Measurements from ENCODE around the gene MAFF.
"Not testable (repeated sequence)": the region's sequence is repeated elsewhere in the genome, so short reads cannot be mapped to it uniquely, and the experiment has no call there.

MAFF gene

DNA sequence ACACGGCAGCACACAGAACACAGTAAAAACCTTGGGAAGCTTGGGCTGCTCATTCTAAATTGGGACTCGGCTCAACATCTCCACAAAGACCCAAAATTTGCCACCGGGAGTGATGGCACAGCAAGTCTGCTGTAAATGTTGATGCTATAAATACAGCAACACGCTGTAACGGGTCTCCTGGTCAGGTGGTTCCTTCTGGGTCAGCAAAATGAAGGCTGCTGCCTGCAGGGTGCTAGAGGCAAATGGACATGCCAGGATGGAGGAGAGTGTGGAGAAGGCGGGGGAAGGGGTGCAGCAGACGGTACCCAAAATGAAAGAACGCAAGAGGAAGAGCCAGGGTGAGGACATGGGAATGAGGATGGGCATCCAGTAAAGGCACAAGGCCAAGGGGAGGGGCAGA, 30.4 kb downstream of the MAFF start:
- Histone ChIP-seq H3K4me1 (no peaks in the 10 kb centered on the region), H3K36me3 (replicated peaks) (peaks cover 11% of the 10 kb centered on the region), H3K4me3 (no peak overlapping the region), H3K9me3 (no peaks in the 10 kb centered on the region), H3K27me3 (ENCODE audit: low read depth) (no peaks in the 10 kb centered on the region)
- DNase-seq (ENCODE audit: low spot score in 2 of 2) = no peak
- in situ Hi-C loops (cut with MboI; ENCODE audit: low sequenced_read_pairs) = no loop called here

GRCh38 chr22:38233427-38233826, 31.6 kb downstream of the MAFF start:
- DNase-seq (ENCODE audit: low spot score in 2 of 2) = no peak
- H3K36me3 ChIP-seq (replicated peaks) = peaks cover 11% of the 10 kb centered on the region
- in situ Hi-C loops (cut with MboI; ENCODE audit: low sequenced_read_pairs) = no loop called here

GRCh38 chr22:38233856-38234255, 32.1 kb downstream of the MAFF start:
- peaks cover 11% of the 10 kb centered on the region for H3K36me3 ChIP-seq (replicated peaks)
- H3K4me3 ChIP-seq; H3K9me3 ChIP-seq; in situ Hi-C loops (cut with MboI; ENCODE audit: low sequenced_read_pairs); H3K4me1 ChIP-seq; DNase-seq (ENCODE audit: low spot score in 2 of 2); H3K27me3 ChIP-seq (ENCODE audit: low read depth): not testable (repeated sequence)

More at GRCh38 chr22:38233427-38233826, 31.6 kb downstream of the MAFF start:
- Histone ChIP-seq H3K4me1 (no peaks in the 10 kb centered on the region), H3K27me3 (ENCODE audit: low read depth) (no peaks in the 10 kb centered on the region), H3K4me3 (no peak overlapping the region), H3K9me3 (no peaks in the 10 kb centered on the region)

GRCh38 chr22:38235240-38235850, 33.6 kb downstream of the MAFF start:
- in situ Hi-C loops (cut with MboI; ENCODE audit: low sequenced_read_pairs) = no loop called here

DNA sequence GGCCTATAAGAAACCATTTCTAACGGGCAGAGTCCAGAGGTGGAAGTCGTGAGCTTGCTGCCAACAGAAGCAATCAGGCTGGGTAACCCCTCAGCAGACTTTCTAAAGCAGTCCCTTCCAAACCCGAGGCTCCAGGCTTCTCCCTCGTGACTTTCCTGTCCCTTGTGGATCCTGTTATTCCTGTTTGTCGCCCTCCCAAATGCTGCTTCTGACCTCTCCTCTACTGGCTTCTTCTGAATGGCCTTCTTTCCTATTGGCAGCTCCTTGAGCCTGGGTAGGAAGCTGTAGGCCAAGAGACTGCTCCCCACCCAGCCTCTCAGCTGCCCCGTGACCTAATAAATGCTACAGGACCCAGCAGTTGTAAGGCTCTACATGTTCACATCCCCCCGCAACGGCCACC, 35.0 kb downstream of the MAFF start:
- Histone ChIP-seq H3K27me3 (ENCODE audit: low read depth) (no peaks in the 10 kb centered on the region), H3K4me3 (no peak overlapping the region), H3K36me3 (replicated peaks) (no peaks in the 10 kb centered on the region), H3K4me1 (no peaks in the 10 kb centered on the region), H3K9me3 (no peaks in the 10 kb centered on the region)
- no peak for DNase-seq (ENCODE audit: low spot score in 2 of 2)
- in situ Hi-C loops (cut with MboI; ENCODE audit: low sequenced_read_pairs) = no loop called here

More at GRCh38 chr22:38235240-38235850, 33.6 kb downstream of the MAFF start:
- no peak overlapping the region for H3K4me3 ChIP-seq
- no peaks in the 10 kb centered on the region for H3K27me3 ChIP-seq (ENCODE audit: low read depth)
- no peaks in the 10 kb centered on the region for H3K4me1 ChIP-seq
- DNase-seq (ENCODE audit: low spot score in 2 of 2) = no peak
- H3K9me3 ChIP-seq = no peaks in the 10 kb centered on the region
- peaks cover 8% of the 10 kb centered on the region; the same call in 1 of the 2 replicates for H3K36me3 ChIP-seq (replicated peaks)

GRCh38 chr22:38238519-38239071, 36.8 kb downstream of the MAFF start:
- H3K4me3 ChIP-seq = no peak overlapping the region
- no peaks in the 10 kb centered on the region for H3K36me3 ChIP-seq (replicated peaks)
- no peaks in the 10 kb centered on the region for H3K9me3 ChIP-seq
- DNase-seq (ENCODE audit: low spot score in 2 of 2) = no peak
- in situ Hi-C loops (cut with MboI; ENCODE audit: low sequenced_read_pairs) = no loop called here
- H3K27me3 ChIP-seq (ENCODE audit: low read depth) = no peaks in the 10 kb centered on the region
- H3K4me1 ChIP-seq = no peaks in the 10 kb centered on the region

DNA sequence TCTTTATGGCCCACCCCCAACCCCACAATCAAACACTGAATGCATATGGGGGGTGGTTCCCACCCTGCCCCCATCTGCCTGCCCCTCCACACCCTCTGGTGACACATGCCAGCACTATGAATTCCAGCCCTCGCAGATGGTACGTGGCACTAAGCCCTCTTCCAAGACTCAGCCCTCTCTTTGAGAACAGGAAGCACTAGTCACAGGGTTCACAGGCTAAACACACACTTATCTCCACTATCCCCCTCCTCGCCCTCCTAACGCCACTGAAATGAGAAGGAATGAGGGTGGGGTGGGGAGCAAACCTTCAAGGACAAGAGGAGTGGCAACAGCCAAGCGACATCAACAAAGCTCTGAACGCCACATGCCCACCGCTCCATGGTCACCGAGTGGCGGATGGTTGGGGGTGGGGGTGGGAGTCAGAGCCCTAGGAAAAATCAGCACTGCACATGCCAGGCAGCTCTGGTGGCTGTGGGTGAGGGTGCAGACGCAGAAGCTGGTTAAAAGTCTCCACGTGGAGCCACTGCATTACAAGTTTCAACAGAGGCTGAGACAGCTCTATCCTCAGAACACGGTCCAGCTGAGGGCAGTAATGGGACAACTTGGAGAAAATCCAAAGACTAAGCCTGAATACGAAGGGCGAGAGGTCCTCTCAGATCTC, 37.4 kb downstream of the MAFF start:
- in situ Hi-C loops (cut with MboI; ENCODE audit: low sequenced_read_pairs) = no loop called here
- H3K36me3 ChIP-seq (replicated peaks) = no peaks in the 10 kb centered on the region
- no peaks in the 10 kb centered on the region for H3K9me3 ChIP-seq
- H3K4me3 ChIP-seq = no peak overlapping the region
- H3K27me3 ChIP-seq (ENCODE audit: low read depth) = no peaks in the 10 kb centered on the region
- H3K4me1 ChIP-seq = no peaks in the 10 kb centered on the region
- DNase-seq (ENCODE audit: low spot score in 2 of 2) = no peak

DNA sequence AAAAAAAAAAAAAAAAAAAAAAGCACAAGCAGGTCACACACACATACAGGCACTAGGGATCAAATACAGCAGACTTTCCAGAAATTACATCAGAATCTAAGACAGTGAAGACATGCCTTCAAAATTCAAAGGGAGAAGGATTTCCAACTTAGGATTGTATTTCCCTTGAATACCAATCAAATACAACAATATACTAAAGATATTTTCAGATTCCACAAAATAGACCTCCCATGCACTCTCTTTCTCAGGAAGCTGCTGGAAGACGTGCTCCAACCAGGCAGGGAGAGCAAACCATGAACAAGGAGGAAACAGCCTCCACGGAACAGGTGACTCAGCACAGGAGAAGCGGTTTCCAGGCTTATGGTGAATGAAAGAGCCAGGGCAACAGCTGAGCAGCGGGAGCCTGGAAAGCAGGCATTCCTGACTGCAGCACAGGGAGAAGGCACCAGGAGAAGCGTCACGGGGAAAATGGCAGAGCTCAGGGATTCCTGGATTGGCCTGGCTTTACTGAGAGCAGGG, 39.0 kb downstream of the MAFF start:
- no peak for DNase-seq (ENCODE audit: low spot score in 2 of 2)
- in situ Hi-C loops (cut with MboI; ENCODE audit: low sequenced_read_pairs) = no loop called here
- H3K36me3 ChIP-seq (replicated peaks) = 0 out of 2 replicates have a peak, but pooled peaks cover 4% of the 10 kb centered on the region
- no peak overlapping the region for H3K4me3 ChIP-seq
- H3K4me1 ChIP-seq = no peaks in the 10 kb centered on the region
- H3K9me3 ChIP-seq = no peaks in the 10 kb centered on the region
- no peaks in the 10 kb centered on the region for H3K27me3 ChIP-seq (ENCODE audit: low read depth)

DNA sequence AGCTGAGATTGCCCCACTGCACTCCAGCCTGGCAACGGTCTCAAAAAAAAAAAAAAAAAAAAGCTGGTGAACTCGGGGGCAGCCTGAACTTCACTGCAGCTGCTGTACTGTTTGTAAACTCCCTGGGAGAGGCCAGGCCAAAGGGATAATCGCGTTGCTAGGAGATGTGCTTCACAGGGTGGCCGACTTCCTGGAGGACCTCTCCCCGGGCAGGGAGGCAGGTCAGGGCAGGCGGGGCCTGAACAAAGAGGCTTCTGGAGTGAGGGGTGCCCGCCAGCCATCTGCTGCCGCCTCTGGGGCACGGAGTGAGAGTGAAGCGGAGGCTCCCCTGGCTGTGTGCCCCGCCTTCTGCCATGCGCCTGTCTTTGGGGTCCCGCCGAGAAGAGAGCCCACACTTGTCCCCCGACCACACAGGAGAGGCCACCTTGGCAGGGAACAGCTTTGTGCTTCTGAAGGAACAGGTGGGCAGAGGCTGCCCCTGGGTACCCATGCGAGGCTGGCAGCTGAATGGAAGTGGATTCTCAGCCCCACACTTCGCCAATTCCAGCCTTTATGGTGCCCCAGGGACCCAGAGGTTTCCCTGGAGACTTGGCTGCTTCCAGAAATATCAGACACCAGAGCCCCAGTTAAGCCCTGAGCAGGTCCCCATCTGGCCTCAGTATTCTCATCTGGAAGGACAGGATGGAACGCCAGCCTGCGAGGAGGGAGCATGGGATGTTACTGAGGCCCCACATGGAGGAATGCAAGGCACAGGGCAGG, 41.4 kb downstream of the MAFF start:
- DNase-seq (ENCODE audit: low spot score in 2 of 2) = no peak
- Histone ChIP-seq H3K27me3 (ENCODE audit: low read depth) (no peaks in the 10 kb centered on the region), H3K9me3 (no peaks in the 10 kb centered on the region), H3K36me3 (replicated peaks) (peaks cover 4% of the 10 kb centered on the region; the same call in 1 of the 2 replicates), H3K4me1 (no peaks in the 10 kb centered on the region), H3K4me3 (no peak overlapping the region)
- in situ Hi-C loops (cut with MboI; ENCODE audit: low sequenced_read_pairs) = no loop called here

DNA sequence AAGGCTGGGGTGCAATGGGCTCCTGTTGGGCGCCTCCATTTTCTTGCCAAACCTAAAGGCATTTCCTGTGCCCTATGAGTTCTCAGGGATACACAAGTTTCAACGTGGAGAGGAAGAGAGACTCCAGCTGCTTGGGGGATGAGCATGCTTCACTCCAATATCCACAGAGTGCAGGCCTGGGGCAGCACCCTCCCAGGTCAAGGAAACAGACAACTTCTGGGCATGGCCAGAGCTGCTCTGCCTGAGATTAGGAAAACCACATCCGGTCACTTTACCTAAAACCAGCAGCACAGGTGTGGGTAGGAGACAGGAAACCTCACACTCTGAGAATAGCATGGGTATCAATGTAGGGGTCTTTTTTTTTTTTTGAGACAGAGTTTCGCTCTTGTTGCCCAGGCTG, 42.3 kb downstream of the MAFF start:
- Histone ChIP-seq H3K4me3 (no peak overlapping the region), H3K9me3 (no peaks in the 10 kb centered on the region), H3K27me3 (ENCODE audit: low read depth) (no peaks in the 10 kb centered on the region), H3K4me1 (no peaks in the 10 kb centered on the region), H3K36me3 (replicated peaks) (peaks cover 4% of the 10 kb centered on the region; the same call in 1 of the 2 replicates)
- in situ Hi-C loops (cut with MboI; ENCODE audit: low sequenced_read_pairs) = no loop called here
- no peak for DNase-seq (ENCODE audit: low spot score in 2 of 2)

DNA sequence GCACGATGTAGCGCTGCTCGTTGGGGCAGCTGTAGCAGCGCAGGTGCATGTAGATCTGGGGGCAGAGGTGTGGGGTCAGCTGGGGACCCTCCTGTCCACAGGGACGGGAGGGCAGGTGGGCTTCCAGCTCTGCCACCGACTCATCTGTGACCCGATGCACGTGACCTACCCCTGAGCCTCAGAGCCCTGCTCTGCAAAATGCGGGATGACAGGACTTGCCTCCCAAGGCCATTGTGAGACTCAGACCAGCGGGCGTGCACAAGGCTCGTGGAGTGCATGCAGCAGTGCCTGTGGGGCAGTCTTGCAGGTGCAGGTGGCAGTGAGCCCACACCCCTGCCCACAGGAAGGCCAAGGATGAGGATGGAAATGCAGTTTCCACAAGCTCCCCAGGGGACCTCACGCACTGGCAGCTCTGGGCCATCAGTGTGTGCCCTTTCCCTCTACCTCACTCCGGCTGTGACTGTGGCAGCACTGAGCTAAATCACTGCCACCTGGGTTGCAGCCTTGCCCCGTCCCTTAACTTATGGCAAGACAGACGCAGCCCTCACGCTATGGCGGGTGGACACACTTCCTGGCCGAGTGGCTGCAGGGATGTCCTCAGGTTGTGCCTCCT, 44.4 kb downstream of the MAFF start:
- Histone ChIP-seq H3K9me3 (no peaks in the 10 kb centered on the region), H3K27me3 (ENCODE audit: low read depth) (no peaks in the 10 kb centered on the region), H3K4me3 (no peak overlapping the region), H3K36me3 (replicated peaks) (peaks cover 4% of the 10 kb centered on the region; the same call in 1 of the 2 replicates), H3K4me1 (no peaks in the 10 kb centered on the region)
- DNase-seq (ENCODE audit: low spot score in 2 of 2) = no peak
- in situ Hi-C loops (cut with MboI; ENCODE audit: low sequenced_read_pairs) = no loop called here

DNA sequence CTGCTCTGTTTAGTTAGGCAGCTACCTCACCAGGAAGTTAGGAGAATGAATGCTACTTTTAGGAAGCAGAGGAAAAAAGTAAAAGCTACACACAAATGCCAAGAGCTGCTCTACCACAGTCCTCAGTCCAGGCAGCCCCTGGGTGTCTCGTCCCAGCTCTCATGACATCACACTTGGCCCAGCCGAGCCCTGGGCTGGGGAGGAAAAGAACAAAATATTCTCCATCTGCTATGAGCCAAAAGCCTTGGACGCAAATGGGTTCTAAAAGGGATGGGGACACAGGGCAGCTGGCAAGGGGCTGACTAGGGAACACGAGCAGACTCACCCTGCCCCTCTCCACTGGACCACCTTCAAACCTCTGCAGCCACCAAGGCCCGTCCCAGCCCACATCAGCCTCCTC, 44.9 kb downstream of the MAFF start:
- Histone ChIP-seq H3K9me3 (no peaks in the 10 kb centered on the region), H3K36me3 (replicated peaks) (peaks cover 4% of the 10 kb centered on the region; the same call in 1 of the 2 replicates), H3K4me1 (no peaks in the 10 kb centered on the region), H3K27me3 (ENCODE audit: low read depth) (no peaks in the 10 kb centered on the region), H3K4me3 (no peak overlapping the region)
- DNase-seq (ENCODE audit: low spot score in 2 of 2) = no peak
- in situ Hi-C loops (cut with MboI; ENCODE audit: low sequenced_read_pairs) = no loop called here

- peaks cover 4% of the 10 kb centered on the region; the same call in 1 of the 2 replicates for H3K36me3 ChIP-seq (replicated peaks)
Observed at GRCh38 chr22:38247713-38248112, 45.9 kb downstream of the MAFF start.

More at GRCh38 chr22:38247713-38248112, 45.9 kb downstream of the MAFF start:
- Histone ChIP-seq H3K4me3 (no peak overlapping the region), H3K9me3 (no peaks in the 10 kb centered on the region), H3K27me3 (ENCODE audit: low read depth) (no peaks in the 10 kb centered on the region), H3K4me1 (no peaks in the 10 kb centered on the region)
- in situ Hi-C loops (cut with MboI; ENCODE audit: low sequenced_read_pairs) = no loop called here
- no peak for DNase-seq (ENCODE audit: low spot score in 2 of 2)

Measured in HAP-1 (cell line).